Sigmoid colon (tissue), 4 donors: ENCODE data around the gene GDPD5.

ENCODE experiments used
- EP300 ChIP-seq, 4 donors: sonication (generic); formaldehyde crosslinking; IDR thresholded peaks; one replicate each; pipeline ENCODE4 v1.6.1; 2017; ENCODE audit warnings: antibody characterized with exemption in 4 of 4
- POLR2A ChIP-seq, 2 donors: fragments of 450-650 bp; IDR thresholded peaks; one replicate each; pipeline ENCODE4 v1.6.1; 2016; ENCODE audit warnings: antibody characterized with exemption in 2 of 2, mild to moderate bottlenecking in 2 of 2, moderate library complexity in 2 of 2
- POLR2AphosphoS5 ChIP-seq, 4 donors: sonication (generic); formaldehyde crosslinking; IDR thresholded peaks; one replicate each; pipeline ENCODE4 v1.6.1; 2017; ENCODE audit warnings: antibody characterized with exemption in 4 of 4
- TF ChIP-seq, protein P1 (sequence below), 4 experiments: fragments of 450-650 bp in 3 of 4; fragments of 200-600 bp in 1 of 4; IDR thresholded peaks; one replicate each; pipeline ENCODE4 v1.5.1; 2016 to 2019; ENCODE audit warnings: antibody characterized with exemption in 4 of 4, mild to moderate bottlenecking in 3 of 4, moderate library complexity in 2 of 4

DNA sequence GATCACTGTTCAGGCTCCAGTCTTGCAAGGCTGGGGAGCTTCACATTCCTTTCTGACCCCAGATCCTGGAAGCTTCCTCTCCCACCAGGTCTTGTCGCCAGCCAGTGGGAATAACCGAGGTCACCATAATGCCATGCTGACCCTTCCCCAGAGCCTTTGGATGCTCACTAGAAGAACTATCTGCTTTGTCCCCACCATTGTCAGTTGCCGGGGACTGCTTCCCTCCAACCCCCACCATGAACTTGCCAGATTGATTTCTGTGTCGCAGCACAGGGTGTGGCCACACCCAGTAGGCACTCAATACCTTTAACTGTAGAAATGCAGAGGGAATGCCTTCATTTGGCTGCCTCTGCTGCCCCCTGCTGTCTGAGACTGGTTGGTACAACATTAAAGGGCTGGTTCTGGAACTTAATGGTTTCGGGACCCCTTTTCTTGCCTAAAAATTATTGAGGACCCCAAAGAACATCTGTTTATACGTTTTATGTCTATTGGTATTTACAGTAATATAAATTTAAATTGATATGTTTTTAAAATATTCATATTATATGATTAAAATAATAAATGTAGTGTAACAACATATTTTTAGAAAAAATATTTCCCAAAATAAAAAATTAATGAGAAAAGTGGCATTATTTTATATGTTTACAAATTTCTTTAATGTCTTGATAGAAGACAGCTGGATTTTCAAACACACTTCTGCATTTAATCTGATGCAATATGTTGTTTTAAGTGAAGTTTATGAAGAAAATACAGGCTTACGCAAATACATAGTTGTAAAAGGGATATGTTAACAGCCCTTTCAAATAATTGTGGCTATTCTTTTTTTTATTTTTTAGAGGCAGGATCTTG lies 6.7 kb upstream of the GDPD5 start:
- TF ChIP-seq, protein P1, sequence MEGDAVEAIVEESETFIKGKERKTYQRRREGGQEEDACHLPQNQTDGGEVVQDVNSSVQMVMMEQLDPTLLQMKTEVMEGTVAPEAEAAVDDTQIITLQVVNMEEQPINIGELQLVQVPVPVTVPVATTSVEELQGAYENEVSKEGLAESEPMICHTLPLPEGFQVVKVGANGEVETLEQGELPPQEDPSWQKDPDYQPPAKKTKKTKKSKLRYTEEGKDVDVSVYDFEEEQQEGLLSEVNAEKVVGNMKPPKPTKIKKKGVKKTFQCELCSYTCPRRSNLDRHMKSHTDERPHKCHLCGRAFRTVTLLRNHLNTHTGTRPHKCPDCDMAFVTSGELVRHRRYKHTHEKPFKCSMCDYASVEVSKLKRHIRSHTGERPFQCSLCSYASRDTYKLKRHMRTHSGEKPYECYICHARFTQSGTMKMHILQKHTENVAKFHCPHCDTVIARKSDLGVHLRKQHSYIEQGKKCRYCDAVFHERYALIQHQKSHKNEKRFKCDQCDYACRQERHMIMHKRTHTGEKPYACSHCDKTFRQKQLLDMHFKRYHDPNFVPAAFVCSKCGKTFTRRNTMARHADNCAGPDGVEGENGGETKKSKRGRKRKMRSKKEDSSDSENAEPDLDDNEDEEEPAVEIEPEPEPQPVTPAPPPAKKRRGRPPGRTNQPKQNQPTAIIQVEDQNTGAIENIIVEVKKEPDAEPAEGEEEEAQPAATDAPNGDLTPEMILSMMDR (IDR thresholded peaks at IDR 0.05): peak; percentile 67 to 95 (median 93)
- no peak for TF ChIP-seq POLR2A (IDR thresholded peaks at IDR 0.05)
- TF ChIP-seq POLR2AphosphoS5 (IDR thresholded peaks at IDR 0.05): no peak
- no peak for TF ChIP-seq EP300 (IDR thresholded peaks at IDR 0.05)
